ENCODE results near the gene CLDN14.

Gene CLDN14

GRCh38 chr21:36456729-36457414 is 23.1 kb downstream of the CLDN14 start:
- no peak for TF ChIP-seq CTCF (IDR thresholded peaks at IDR 0.05)

GRCh38 chr21:36454706-36455105 is 25.2 kb downstream of the CLDN14 start:
- TF ChIP-seq CTCF (IDR thresholded peaks at IDR 0.05): no peak

- no peak for TF ChIP-seq CTCF (IDR thresholded peaks at IDR 0.05)
These were observed 25.8 kb downstream of the CLDN14 start for GRCh38 chr21:36454093-36454531.

GRCh38 chr21:36452281-36452825 is 27.6 kb downstream of the CLDN14 start:
- TF ChIP-seq CTCF (IDR thresholded peaks at IDR 0.05): no peak

- TF ChIP-seq CTCF (IDR thresholded peaks at IDR 0.05): no peak
These were observed 28.4 kb downstream of the CLDN14 start for GRCh38 chr21:36451506-36451905.

- TF ChIP-seq CTCF (IDR thresholded peaks at IDR 0.05): no peak
These were observed 29.4 kb downstream of the CLDN14 start for GRCh38 chr21:36450511-36450910.

GRCh38 chr21:36446301-36446700 is 33.6 kb downstream of the CLDN14 start:
- TF ChIP-seq CTCF (IDR thresholded peaks at IDR 0.05): no peak
